HG03457 (cell line): ENCODE results near the gene TMEM31.

Source experiments
- ATAC-seq: cut with Tn5 transposase; IDR thresholded peaks from one replicate; pipeline ENCODE4 v1.9.1; 2021; ENCODE audit warnings: moderate number of reproducible peaks; ENCODE audit not compliant: unreplicated experiment

Gene TMEM31, protein sequence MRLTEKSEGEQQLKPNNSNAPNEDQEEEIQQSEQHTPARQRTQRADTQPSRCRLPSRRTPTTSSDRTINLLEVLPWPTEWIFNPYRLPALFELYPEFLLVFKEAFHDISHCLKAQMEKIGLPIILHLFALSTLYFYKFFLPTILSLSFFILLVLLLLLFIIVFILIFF

GRCh38 chrX:103710609-103711008, at the start of gene TMEM31:
Gene TMEM31 (plus strand): TSS chrX:103710909. CDS start chrX:103712259, 1,350 bp downstream.
- no peak for ATAC-seq

- no peak for ATAC-seq
Observed at GRCh38 chrX:103663981-103664762, 46.5 kb upstream of the TMEM31 start.

DNA sequence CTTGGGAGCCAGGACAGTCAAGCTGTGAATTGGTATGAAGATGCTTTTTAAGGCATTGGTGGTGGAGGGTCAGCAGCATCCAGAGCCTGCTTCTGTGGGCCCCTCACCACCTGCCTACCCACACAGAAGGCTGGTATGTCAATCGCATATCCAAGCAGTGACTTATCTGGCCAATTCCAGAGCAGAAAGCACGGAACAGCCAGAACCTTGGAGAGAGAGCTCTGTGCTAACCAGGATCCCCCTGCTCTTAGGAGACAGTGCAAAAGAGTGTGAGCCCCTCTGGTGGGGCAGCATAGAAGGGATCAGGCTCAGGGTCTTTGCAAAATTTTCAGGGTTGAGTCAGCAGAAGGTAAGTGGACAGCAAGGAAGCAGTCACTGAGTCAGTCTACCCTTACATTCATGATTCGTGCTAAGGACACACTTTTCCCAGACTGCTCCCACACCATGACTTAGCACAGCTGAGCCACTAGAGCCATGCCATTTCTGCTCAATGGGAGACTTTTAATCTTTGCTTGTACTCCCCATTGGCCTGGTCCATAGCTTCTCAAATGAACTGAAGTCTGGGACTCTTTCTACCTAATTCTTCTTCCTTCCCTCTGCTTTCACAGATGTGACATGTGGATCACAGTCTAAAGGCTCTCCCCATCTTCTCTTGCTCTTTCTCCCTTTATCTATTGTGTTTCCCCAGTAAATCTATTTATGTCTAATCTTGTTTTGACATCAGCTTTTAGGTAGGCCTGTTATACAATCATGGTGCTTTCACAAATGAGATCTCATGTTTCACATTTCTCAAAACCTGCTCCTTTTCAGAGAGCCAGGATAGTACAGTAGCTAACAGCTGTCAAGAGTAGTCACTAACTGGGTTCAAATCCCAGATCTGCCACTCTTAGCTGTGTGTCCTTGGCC, 44.3 kb upstream of the TMEM31 start:
- no peak for ATAC-seq

GRCh38 chrX:103669745-103670144, 41.0 kb upstream of the TMEM31 start:
- no peak for ATAC-seq

GRCh38 chrX:103674531-103675454, 35.9 kb upstream of the TMEM31 start:
- ATAC-seq: no peak

DNA sequence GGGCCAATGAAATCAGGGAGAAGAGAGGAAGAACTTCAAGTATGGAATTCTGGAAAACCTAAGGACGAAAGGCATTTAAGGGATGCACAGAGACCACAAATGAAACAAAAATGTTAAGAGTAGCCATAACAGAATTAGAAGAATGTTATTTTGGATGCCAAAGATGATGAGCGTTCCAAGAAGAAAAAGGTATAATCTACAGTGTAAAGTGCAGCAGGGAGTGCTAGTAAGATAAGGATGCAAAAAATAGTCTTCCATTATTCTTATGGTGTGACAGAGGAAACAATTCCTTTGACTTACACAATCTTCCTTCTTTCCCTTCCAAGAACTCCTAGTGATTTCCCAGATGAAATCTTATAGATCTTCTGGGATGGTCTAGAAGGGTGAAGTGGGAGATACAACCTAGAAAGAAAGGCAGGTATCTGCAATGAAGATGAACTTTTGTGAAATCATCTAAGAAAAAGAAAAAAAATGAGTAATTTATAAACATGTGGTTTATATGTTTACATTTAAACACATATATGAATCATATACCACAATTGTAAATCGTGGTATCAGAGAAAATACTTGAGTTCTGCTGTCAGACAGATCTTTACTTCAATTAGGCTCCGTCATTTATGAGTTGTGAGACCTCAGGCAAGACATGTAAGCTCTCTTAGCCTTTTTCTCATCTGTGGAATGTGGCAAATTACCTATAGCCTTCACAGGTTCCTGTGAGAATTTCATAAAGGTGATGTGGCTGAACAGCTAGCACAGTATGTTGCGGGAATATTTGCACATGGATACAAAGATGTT, 32.3 kb upstream of the TMEM31 start:
- ATAC-seq: no peak

GRCh38 chrX:103681443-103681842, 29.3 kb upstream of the TMEM31 start:
- ATAC-seq: no peak

GRCh38 chrX:103685396-103685795, 25.3 kb upstream of the TMEM31 start:
- no peak for ATAC-seq

DNA sequence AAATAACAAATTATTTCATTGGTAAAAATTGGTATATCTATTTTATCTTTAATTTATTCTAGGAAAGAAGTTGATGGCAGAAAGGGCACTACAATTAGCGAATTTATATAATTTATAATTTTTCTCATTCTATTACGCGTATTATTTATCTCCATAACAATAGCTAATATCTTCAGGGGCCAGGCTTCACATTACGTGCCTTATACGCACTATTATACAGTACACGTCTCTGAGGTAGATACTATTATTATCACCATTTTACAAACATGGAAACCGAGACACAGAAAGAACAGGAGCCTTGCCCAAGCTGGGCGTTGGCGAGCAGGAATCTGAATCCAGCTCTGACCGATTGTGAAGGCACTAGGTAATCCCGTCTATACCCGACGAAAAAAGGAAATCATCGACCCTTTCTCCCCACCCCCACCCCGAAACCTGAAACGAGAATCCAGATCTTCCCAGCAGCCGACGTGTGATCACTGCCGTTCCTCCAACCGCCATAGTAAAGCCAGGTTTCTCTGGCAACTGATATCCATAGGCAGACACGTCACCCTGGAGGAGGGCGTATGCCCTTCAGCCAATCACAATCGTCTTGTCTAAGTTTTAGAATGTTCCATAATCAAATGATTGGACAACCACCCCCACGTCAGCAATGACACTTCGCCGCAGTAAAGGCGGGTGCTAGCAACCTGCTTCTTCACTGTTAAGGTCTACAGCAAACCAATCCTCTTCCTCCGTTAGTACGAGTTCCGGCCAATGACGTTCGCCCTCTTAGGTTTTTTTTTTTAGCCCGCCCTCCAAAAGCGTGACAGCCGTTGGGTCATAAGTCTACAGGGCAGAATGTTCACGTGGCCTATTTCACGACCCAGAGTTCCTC, 24.3 kb upstream of the TMEM31 start, which contains the start of gene MORF4L2:
Gene MORF4L2, minus strand, starts transcription at position 501 of the 874 bp plus-strand sequence. CDS start 9,672 bp downstream, outside the sequence.
- peak; percentile 89 for ATAC-seq

DNA sequence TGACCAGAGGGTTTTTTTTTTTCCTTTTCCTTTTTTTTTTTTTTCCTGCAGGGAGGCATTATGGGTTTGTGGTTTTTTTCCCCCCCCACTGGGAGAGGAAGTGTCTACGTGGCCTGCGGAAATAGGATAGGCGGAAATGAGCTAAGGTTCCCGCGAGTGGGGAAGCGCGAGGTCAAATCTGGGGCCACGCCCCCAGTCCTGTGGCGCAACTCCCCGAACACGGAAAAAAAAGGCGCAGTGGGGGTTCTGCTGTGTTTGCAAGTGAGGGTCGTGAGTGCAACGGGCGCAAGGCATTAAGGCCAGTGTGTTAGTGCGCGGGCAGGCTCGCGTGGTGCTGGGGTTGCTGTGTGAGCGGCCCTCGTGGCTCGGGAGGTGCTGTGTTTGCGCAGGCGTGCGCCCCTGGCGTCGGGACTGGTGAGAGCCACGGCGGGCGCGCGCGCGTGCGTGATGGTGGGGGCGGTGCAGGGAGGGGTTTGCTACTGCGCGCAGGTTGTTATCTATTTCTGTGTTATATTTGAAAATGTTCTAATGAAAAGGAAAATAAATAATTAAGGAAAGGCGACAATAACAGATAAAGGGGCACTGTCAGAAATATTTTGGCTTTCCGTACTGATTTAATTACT, 23.5 kb upstream of the TMEM31 start:
- ATAC-seq: peak; percentile 35

DNA sequence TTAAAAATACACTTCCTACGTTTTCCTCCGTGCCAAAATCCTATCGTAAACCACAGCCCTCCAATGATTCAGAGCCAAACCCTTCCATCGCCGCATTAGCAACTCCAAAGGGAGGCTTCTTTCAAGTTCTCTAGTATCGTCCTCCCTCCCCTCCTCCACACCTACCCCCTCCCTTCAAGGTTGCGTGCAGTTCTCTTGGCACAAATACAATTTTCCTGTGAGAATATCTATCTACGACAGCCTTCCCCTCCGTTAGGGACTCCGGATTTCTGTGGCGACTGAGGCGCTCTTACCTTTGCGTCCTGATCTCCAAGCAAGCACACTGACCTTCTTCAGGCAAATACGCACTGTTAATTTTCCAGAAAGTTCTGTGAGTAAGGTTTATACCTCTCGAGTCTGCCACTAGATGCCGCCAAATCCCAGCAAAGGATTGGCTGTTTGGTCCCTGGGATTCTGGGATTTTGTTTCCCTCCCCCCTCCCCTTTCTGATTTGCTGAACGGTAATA, 23.0 kb upstream of the TMEM31 start:
- ATAC-seq: no peak

DNA sequence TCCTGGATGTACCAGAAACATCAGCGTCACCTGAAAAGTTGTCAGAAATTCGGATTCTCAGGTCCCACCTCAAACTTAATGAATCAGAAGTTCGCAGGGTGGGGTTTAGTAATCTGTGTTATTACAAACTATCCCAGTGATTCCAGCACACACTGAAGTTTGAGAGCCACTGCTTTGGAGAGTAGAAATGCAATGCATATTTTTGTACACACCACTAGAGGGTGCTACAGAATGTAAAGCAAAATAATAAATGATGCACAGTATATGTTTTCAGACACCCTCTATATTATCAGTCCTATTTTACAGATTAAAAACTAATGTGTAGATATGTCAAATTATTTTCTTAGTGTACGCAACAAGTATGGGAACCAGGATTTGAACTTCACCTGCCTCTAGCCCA, 21.8 kb upstream of the TMEM31 start:
- no peak for ATAC-seq

DNA sequence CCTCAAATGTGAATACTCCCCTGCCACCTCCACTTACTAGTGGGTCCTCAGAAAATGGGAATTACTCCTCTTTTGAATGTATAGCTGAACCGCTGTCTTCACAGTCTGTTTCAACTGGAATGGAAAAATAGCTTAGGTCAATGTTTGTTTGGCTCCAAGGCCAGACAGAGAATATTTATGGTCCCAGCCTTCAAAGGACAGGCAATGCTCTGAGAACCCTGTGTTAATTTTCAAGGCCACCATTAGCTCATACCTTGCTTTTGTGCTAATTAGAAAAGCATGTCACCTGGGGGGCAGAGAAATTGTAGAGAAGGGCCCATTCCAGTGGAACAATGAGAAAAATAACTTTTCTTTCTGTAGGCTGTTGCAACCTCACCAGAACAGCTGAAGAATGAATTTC, 19.6 kb upstream of the TMEM31 start:
- ATAC-seq: no peak

DNA sequence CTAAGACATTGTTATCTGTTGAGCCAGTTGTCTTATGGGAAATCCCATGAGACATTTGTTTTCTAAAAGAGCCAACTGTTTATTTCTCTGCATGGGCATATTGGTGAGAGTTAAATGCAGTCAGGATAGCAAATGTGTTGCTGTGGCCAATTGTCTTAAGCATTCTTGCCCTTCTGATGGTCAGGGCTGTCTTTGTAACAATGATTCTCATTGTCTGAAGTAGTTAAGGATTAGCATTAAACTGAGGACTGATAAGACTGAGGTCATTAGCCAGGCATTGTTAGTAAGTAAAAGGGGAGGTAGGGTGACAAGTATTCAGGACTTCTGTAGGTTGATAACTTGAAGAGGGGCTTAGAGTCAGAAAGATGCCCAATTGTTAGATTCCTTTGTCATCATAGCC, 13.0 kb upstream of the TMEM31 start:
- no peak for ATAC-seq

DNA sequence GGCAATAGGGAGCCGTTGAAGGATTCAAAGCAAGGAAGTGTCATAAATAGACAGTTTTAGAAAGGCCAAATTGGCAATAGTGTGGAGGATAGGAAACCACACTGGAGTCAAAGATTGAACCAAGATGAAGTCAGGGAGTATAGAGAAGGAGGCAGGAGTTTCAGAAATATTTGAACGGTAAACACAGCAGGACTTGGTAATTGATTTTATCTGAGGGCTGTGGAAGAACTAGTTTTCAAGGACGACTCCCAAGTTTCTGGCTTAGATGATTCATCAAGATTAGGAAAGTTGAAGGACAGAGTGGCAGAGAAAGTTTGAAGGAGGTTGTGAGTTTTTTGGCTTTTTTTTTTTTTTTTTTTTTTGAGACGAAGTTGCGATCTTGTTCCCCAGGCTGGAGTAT, 11.5 kb upstream of the TMEM31 start:
- ATAC-seq: no peak

GRCh38 chrX:103704863-103705262, 5.8 kb upstream of the TMEM31 start:
- no peak for ATAC-seq

DNA sequence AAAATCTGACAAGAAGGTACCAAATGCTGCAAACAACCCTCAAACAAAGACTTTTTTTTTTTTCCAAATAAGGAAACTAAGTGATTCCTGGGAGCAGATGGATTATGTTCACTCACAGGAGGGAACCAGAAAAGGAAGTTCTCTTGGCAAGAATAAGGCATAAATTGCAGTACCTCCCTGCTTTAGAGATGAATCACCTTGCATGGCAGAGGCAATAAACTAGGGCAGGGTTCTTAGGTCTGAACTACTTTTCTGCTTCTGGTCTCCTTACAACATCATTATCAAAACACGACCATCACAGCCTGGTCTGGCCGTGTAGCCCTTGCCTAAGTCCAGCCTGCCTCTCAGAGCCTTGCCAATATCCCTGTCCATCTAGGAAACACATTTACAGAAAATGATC, 6.3 kb downstream of the TMEM31 start:
- no peak for ATAC-seq

- ATAC-seq: no peak
Observed at GRCh38 chrX:103718120-103718519, 7.4 kb downstream of the TMEM31 start.
